Mesenteric fat pad (tissue), 1 donor: Measurements from ENCODE around the gene MAP4K2. TPM values are rescaled to one million over a fixed set of nuclear protein-coding genes. Genes with fewer than 3 reads are reported as not detected.

Experiments used
- DNase-seq: peaks from one replicate; pipeline ENCODE4 v3.0.0-alpha.2; 2020; ENCODE audit warnings: low spot score
- total RNA-seq: library from RNA; stranded (reverse); fragmentation: NEBNext Ultra II Directional; extraction: Animal tissue kit (Norgen Biotek cat#: 25700); gene quantifications from one replicate; pipeline ENCODE4 v1.2.1, GENCODE V29; 2021
- donor health status: DM: yes; HTN: yes; CAD: no.

The MAP4K2 gene
- total RNA-seq, 1 donor from 2014 or later, result 18.2 TPM

- peak; percentile 97 for DNase-seq
Observed at GRCh38 chr11:64742889-64743590, 60.0 kb downstream of the MAP4K2 start.

- no peak for DNase-seq
Observed at GRCh38 chr11:64742087-64742888, 60.7 kb downstream of the MAP4K2 start.

- DNase-seq, result no peak
Observed at GRCh38 chr11:64741375-64742086, 61.5 kb downstream of the MAP4K2 start.

- DNase-seq, result no peak
Observed at GRCh38 chr11:64739871-64740270, 63.1 kb downstream of the MAP4K2 start.

- no peak for DNase-seq
Observed at GRCh38 chr11:64736654-64737053, 66.4 kb downstream of the MAP4K2 start.

- no peak for DNase-seq
Observed at GRCh38 chr11:64735725-64736259, 67.2 kb downstream of the MAP4K2 start.

Other genes with a start within 250 kb of the MAP4K2 start
- gene SLC22A11, start 247.3 kb downstream of the MAP4K2 start, total RNA-seq, result not detected
- 0.29 TPM for gene SLC22A12, start 212.0 kb downstream of the MAP4K2 start, total RNA-seq
- 8.8 TPM for gene NRXN2, start 80.0 kb downstream of the MAP4K2 start, total RNA-seq
- 22.0 TPM for gene RASGRP2, start 59.1 kb downstream of the MAP4K2 start, total RNA-seq
- 1.8 TPM for gene PYGM, start 43.2 kb downstream of the MAP4K2 start, total RNA-seq
- gene SF1, start 24.7 kb downstream of the MAP4K2 start, total RNA-seq, result 302 TPM
- 18.5 TPM for gene MEN1, start 7.3 kb upstream of the MAP4K2 start, total RNA-seq
- 0.55 TPM for gene CDC42BPG, start 41.4 kb upstream of the MAP4K2 start, total RNA-seq
- gene EHD1, start 75.4 kb upstream of the MAP4K2 start, total RNA-seq, result 95.0 TPM
- gene ATG2A, start 114.0 kb upstream of the MAP4K2 start, total RNA-seq, result 22.2 TPM
- 28.3 TPM for gene PPP2R5B, start 121.5 kb upstream of the MAP4K2 start, total RNA-seq
- gene GPHA2, start 132.7 kb upstream of the MAP4K2 start, total RNA-seq, result not detected
- gene MAJIN, start 168.9 kb upstream of the MAP4K2 start, total RNA-seq, result not detected
- 2.1 TPM for gene BATF2, start 193.8 kb upstream of the MAP4K2 start, total RNA-seq
- 93.0 TPM for gene ARL2, start 210.9 kb upstream of the MAP4K2 start, total RNA-seq
- 27.6 TPM for gene SNX15, start 224.2 kb upstream of the MAP4K2 start, total RNA-seq
- gene SAC3D1, start 238.0 kb upstream of the MAP4K2 start, total RNA-seq, result 12.3 TPM